GM12878 (cell line): Measurements from ENCODE around the gene CLEC16A. TPM values are rescaled to one million over a fixed set of nuclear protein-coding genes. Genes with fewer than 3 reads are reported as not detected.

Experiments
- ATAC-seq: fragments of 200-7000 bp; cut with Tn5 transposase; 3 replicates; pipeline ENCODE4 v1.9.1; 2020; ENCODE audit warnings: mild to moderate bottlenecking, moderate library complexity
- BruUV-seq: library from RNA; stranded (reverse); fragments of 400-500 nt; replicated peaks from 2 replicates; lab custom pipeline; 2021; lab: Mats Ljungman, UMichigan
- CTCF ChIA-PET: fragments of 300-600 bp; sonication (Branson Sonifier 250); formaldehyde crosslinking; extraction: SDS; loops from one replicate; lab custom pipeline; 2021; ENCODE audit warnings: inconsistent platforms; lab: Yijun Ruan, JAX
- POLR2A ChIA-PET: fragments of 350-600 bp; formaldehyde crosslinking; extraction: SDS; loops from one replicate; lab custom pipeline; 2021; ENCODE audit warnings: inconsistent platforms; lab: Charles Lee
- RAD21 ChIA-PET: fragments of 300-600 bp; sonication (Branson Sonifier 250); formaldehyde crosslinking; loops from one replicate; lab custom pipeline; 2023; ENCODE audit warnings: antibody characterized with exemption; ENCODE audit not compliant: unreplicated experiment; lab: Charles Lee
- SMC1A ChIA-PET: fragments of 300-600 bp; sonication (Branson Sonifier 250); formaldehyde crosslinking; loops from one replicate; lab custom pipeline; 2023; ENCODE audit not compliant: unreplicated experiment, uncharacterized antibody; lab: Charles Lee
- DNase-seq: peaks from one replicate; pipeline ENCODE4 v3.0.0-alpha.2; 2011; ENCODE audit warnings: low read depth, low spot score
- FAIRE-seq: peaks from 3 replicates; lab custom pipeline; 2011; peaks lifted over from hg19 to GRCh38; lab: Jason Lieb, UNC
- H2AFZ ChIP-seq: 2 replicates; pipeline ENCODE4 v1.6.0; 2011; ENCODE audit warnings: low read depth, low read length, control low read depth; ENCODE audit not compliant: control insufficient read depth
- H3K27ac ChIP-seq: 2 replicates; pipeline ENCODE4 v1.5.1; 2011; ENCODE audit warnings: control low read depth; ENCODE audit not compliant: control insufficient read depth, insufficient read depth
- H3K27me3 ChIP-seq, 2 experiments: replicated peaks in 1 of 2; 2 replicates each; pipeline versions ENCODE4 v1.6.0 to v1.6.1; 2011; ENCODE audit warnings: low read length in 1 of 2; ENCODE audit not compliant: control insufficient read depth in 2 of 2, insufficient read depth in 2 of 2
- H3K36me3 ChIP-seq, 2 experiments: 2 replicates each; pipeline ENCODE4 v1.5.1; 2011; ENCODE audit warnings: low read length in 1 of 2; ENCODE audit not compliant: control insufficient read depth in 2 of 2, insufficient read depth in 2 of 2
- H3K4me1 ChIP-seq: 2 replicates; pipeline ENCODE4 v1.6.1; 2011; ENCODE audit warnings: mild to moderate bottlenecking, low read length, moderate library complexity, mixed read lengths; ENCODE audit not compliant: control insufficient read depth, insufficient read depth
- H3K4me2 ChIP-seq: 2 replicates; pipeline ENCODE4 v1.6.0; 2011; ENCODE audit warnings: control low read depth; ENCODE audit not compliant: control insufficient read depth, insufficient read depth
- H3K4me3 ChIP-seq: fragments of 200-600 bp; sonication (generic); 2 replicates; pipeline ENCODE4 v1.5.1; 2016
- H3K79me2 ChIP-seq: 2 replicates; pipeline ENCODE4 v1.6.0; 2011; ENCODE audit warnings: low read length; ENCODE audit not compliant: control insufficient read depth, insufficient read depth
- H3K9ac ChIP-seq: 2 replicates; pipeline ENCODE4 v1.8.0; 2011; ENCODE audit warnings: low read length, control low read depth, mixed read lengths; ENCODE audit not compliant: control insufficient read depth, insufficient read depth
- H3K9me3 ChIP-seq: replicated peaks from 3 replicates; pipeline ENCODE4 v1.5.1; 2011; ENCODE audit warnings: mild to moderate bottlenecking, low read length; ENCODE audit not compliant: control insufficient read depth, insufficient read depth
- H4K20me1 ChIP-seq: 2 replicates; pipeline ENCODE4 v1.6.0; 2011; ENCODE audit not compliant: control insufficient read depth, insufficient read depth
- BMI1 ChIP-seq: fragments of 450-650 bp; IDR thresholded peaks from 2 replicates; pipeline ENCODE4 v1.6.1; 2016; ENCODE audit warnings: mild to moderate bottlenecking, moderate library complexity, borderline replicate concordance
- EGR1 ChIP-seq, 2 experiments: IDR thresholded peaks; 1 replicate in 1 of 2; 2 replicates in 1 of 2; pipeline ENCODE4 v1.6.1; 2011 to 2012; ENCODE audit warnings: low read depth in 2 of 2, low read length in 2 of 2, borderline replicate concordance in 1 of 2, mild to moderate bottlenecking in 1 of 2, moderate library complexity in 1 of 2
- GATAD2B ChIP-seq: fragments of 450-650 bp; conservative IDR thresholded peaks from 2 replicates; pipeline ENCODE4 v1.6.1; 2017; ENCODE audit warnings: low read depth, mild to moderate bottlenecking, moderate library complexity
- NFXL1 ChIP-seq: fragments of 450-650 bp; IDR thresholded peaks from 2 replicates; pipeline ENCODE4 v1.6.1; 2017; ENCODE audit warnings: antibody characterized with exemption, mild to moderate bottlenecking, borderline replicate concordance
- NFYB ChIP-seq: IDR thresholded peaks from 2 replicates; pipeline ENCODE4 v1.6.1; 2011; ENCODE audit warnings: low read depth, mild to moderate bottlenecking, low read length, improper control_type of control experiment, moderate library complexity; ENCODE audit not compliant: insufficient read depth
- POU2F2 ChIP-seq: IDR thresholded peaks from 3 replicates; pipeline ENCODE4 v1.6.1; 2011; ENCODE audit warnings: low read depth, mild to moderate bottlenecking, low read length, borderline replicate concordance
- REST ChIP-seq: IDR thresholded peaks from 2 replicates; pipeline ENCODE4 v1.6.1; 2012; ENCODE audit warnings: mild to moderate bottlenecking, low read depth, low read length
- STAT1 ChIP-seq: fragments of 450-650 bp; conservative IDR thresholded peaks from 2 replicates; pipeline ENCODE4 v1.6.1; 2014; ENCODE audit warnings: antibody characterized with exemption, mild to moderate bottlenecking
- USF1 ChIP-seq: IDR thresholded peaks from 2 replicates; pipeline ENCODE4 v1.6.1; 2011; ENCODE audit warnings: borderline replicate concordance, low read depth, mild to moderate bottlenecking, moderate library complexity, mixed read lengths, low read length; ENCODE audit not compliant: insufficient read depth; ENCODE audit errors: extremely low read length
- ZBED1 ChIP-seq: IDR thresholded peaks from 2 replicates; pipeline ENCODE4 v1.6.1; 2016; ENCODE audit warnings: borderline replicate concordance
- ZBTB4 ChIP-seq: fragments of 450-650 bp; formaldehyde crosslinking; IDR thresholded peaks from 2 replicates; pipeline ENCODE4 v1.4.0; 2022; ENCODE audit warnings: mild to moderate bottlenecking, moderate library complexity
- WGBS: methylation state at CpG from one replicate; pipeline ENCODE4 v1.1.6; 2016; ENCODE audit warnings: low lambda C conversion rate; ENCODE audit not compliant: insufficient replicate concordance, insufficient coverage; ENCODE audit errors: missing lambda C conversion rate; 5-methylcytosine and 5-hydroxymethylcytosine counted together
- in situ Hi-C: fragments of 300-500 bp; cut with MboI; formaldehyde crosslinking; loops from 9 replicates; pipeline ENCODE4 v1.14.3; 2018; ENCODE audit warnings: mixed read lengths
- intact Hi-C: fragments of 100-400 bp; cut with micrococcal nuclease; formaldehyde crosslinking; loops from one replicate; pipeline ENCODE4 v1.14.2; 2022; ENCODE audit not compliant: unreplicated experiment
- polyA plus RNA-seq, 11 experiments: library from polyadenylated mRNA; depleted of rRNA in 4 of 11; unstranded in 6 of 11; stranded (reverse) in 5 of 11; fragments of >200 nt; fragmentation: Nextera tagmentation in 4 of 11; fragmentation: Illumina TruSeq in 1 of 11; extraction: Ambion mirVana in 4 of 11; extraction: Trizol in 1 of 11; gene quantifications; 1 replicate in 1 of 11; 2 replicates in 10 of 11; pipeline versions ENCODE4 v1.2.1 to v1.2.3, GENCODE V29; 2011 to 2016; ENCODE audit warnings: inconsistent platforms in 2 of 11, missing spikeins in 2 of 11, low read depth in 1 of 11
- total RNA-seq, 4 experiments: library from RNA; depleted of rRNA in 3 of 4; stranded (reverse); fragments of >200 nt in 3 of 4; fragmentation: Illumina TruSeq in 1 of 4; extraction: Trizol in 1 of 4; gene quantifications; 2 replicates each; pipeline versions ENCODE4 v1.2.1 to v1.2.3, GENCODE V29; 2013 to 2021
- TF ChIP-seq, protein P1 (sequence below): fragments of 450-650 bp; IDR thresholded peaks from 2 replicates; pipeline ENCODE4 v1.6.1; 2017; ENCODE audit warnings: borderline replicate concordance
- TF ChIP-seq, protein P2 (sequence below): fragments of 150-350 bp; IDR thresholded peaks from 2 replicates; pipeline ENCODE4 v1.6.1; 2014; ENCODE audit warnings: mild to moderate bottlenecking, low read depth, low read length

Gene CLEC16A
- total and polyA plus RNA-seq, 10 of the 15 experiments (the other 5 are each of a cell fraction or from before 2014, with no cell fraction given) = 1.5 to 28.8 (median 19.2) TPM

DNA sequence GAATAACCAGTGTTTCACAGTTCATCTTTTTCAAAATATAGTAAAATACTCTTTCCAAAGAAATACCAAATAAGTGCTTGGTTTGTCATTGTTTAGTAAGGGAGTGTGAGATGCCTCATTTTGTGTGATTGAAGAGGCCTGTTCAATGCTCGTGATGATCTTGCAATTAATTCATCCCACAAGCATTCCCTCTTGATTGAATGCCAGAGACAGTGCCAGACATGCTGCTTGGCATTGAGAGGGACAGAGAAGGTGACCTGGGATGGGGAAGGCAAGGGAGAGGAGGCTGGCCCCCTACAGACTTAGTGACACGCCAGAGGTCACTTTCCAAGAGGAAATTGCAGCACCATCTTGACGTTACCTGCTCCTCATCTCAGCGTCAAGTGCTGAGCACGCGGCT lies 49.3 kb downstream of the CLEC16A start:
- H4K20me1 ChIP-seq = no peaks in the 10 kb centered on the region
- no TSS peak for BruUV-seq
- peaks cover 30% of the 10 kb centered on the region for H3K4me1 ChIP-seq
- CTCF ChIA-PET = interaction anchor here (1.9 kb wide), 1 partner anchor 29 kb away, joined by 5 read pairs; no protein-coding TSS in a partner anchor
- H3K4me3 ChIP-seq = no peak overlapping the region
- 95% methylated on average over 6 of the region's 6 CpGs for WGBS
- SMC1A ChIA-PET = interaction anchor here (0.9 kb wide), 1 partner anchor 10 kb away, joined by 3 read pairs; no protein-coding TSS in a partner anchor
- in situ Hi-C loops = no loop called here
- no peaks in the 10 kb centered on the region for H3K9me3 ChIP-seq
- RAD21 ChIA-PET = no interaction called here
- no peak overlapping the region for H3K4me2 ChIP-seq
- no peak for ATAC-seq
- FAIRE-seq = no peak
- no peaks in the 10 kb centered on the region for H3K27me3 ChIP-seq
- no peak overlapping the region for H3K9ac ChIP-seq
- POLR2A ChIA-PET = no interaction called here
- intact Hi-C loops = no loop called here
- peaks cover 2% of the 10 kb centered on the region for H3K79me2 ChIP-seq
- H3K36me3 ChIP-seq = peaks cover 15% of the 10 kb centered on the region in 2 experiments
- no peak for DNase-seq
- H2AFZ ChIP-seq = no peak overlapping the region
- no peak overlapping the region for H3K27ac ChIP-seq
- TF ChIP-seq, protein P1, sequence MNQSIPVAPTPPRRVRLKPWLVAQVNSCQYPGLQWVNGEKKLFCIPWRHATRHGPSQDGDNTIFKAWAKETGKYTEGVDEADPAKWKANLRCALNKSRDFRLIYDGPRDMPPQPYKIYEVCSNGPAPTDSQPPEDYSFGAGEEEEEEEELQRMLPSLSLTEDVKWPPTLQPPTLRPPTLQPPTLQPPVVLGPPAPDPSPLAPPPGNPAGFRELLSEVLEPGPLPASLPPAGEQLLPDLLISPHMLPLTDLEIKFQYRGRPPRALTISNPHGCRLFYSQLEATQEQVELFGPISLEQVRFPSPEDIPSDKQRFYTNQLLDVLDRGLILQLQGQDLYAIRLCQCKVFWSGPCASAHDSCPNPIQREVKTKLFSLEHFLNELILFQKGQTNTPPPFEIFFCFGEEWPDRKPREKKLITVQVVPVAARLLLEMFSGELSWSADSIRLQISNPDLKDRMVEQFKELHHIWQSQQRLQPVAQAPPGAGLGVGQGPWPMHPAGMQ = no peak
- TF ChIP-seq GATAD2B (no peak), STAT1 (no peak), ZBTB4 (CRISPR knock-in tag) (no peak), NFXL1 (no peak), NFYB (no peak), REST (no peak), ZBED1 (no peak), BMI1 (no peak), USF1 (no peak), EGR1 (IDR thresholded peaks at IDR 0.05; ENCODE audit: borderline replicate concordance in 1 of 2, low read depth in 2 of 2, low read length in 2 of 2) (no peak), POU2F2 (no peak)
- TF ChIP-seq, protein P2, sequence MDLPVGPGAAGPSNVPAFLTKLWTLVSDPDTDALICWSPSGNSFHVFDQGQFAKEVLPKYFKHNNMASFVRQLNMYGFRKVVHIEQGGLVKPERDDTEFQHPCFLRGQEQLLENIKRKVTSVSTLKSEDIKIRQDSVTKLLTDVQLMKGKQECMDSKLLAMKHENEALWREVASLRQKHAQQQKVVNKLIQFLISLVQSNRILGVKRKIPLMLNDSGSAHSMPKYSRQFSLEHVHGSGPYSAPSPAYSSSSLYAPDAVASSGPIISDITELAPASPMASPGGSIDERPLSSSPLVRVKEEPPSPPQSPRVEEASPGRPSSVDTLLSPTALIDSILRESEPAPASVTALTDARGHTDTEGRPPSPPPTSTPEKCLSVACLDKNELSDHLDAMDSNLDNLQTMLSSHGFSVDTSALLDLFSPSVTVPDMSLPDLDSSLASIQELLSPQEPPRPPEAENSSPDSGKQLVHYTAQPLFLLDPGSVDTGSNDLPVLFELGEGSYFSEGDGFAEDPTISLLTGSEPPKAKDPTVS = no peak
